ENCODE results near the gene ADARB2. TPM values are rescaled to one million over a fixed set of nuclear protein-coding genes. Genes with fewer than 3 reads are reported as not detected.

Gene ADARB2
- polyA plus RNA-seq, 1 of the 3 experiments (the other 2 are of a cell fraction), result not detected

GRCh38 chr10:1424648-1425047, 312.7 kb downstream of the ADARB2 start (continued):
- no peak for TF ChIP-seq ZBTB33 (IDR thresholded peaks at IDR 0.05; ENCODE audit: borderline replicate concordance, low read depth)
- TF ChIP-seq USF2 (IDR thresholded peaks at IDR 0.05; ENCODE audit: borderline replicate concordance, low read depth, low read length), result no peak
- TF ChIP-seq MAX (IDR thresholded peaks at IDR 0.05; ENCODE audit: low read depth), result no peak
- TF ChIP-seq EZH2phosphoT487 (IDR thresholded peaks at IDR 0.05; ENCODE audit: borderline replicate concordance, low read depth), result no peak

DNA sequence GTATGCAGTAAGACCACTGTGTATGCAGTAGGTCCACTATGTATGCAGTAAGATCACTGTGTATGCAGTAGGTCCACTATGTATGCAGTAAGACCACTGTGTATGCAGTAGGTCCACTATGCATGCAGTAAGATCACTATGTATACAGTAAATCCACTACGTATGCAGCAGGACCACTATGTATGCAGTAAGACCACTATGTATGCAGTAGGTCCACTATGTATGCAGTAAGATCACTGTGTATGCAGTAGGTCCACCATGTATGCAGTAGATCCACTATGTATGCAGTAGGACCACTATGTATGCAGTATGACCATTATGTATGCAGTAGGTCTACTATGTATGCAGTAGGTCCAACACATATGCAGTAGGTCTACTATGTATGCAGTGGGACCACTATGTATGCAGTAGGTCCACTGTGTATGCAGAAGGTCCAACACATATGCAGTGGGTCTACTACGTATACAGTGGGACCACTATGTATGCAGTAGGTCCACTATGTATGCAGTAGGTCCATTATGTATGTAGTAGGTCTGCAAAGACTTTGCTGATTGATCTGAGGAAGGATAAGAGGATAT, 313.6 kb downstream of the ADARB2 start:
- TF ChIP-seq CHD2 (IDR thresholded peaks at IDR 0.05; ENCODE audit: low read length, partially characterized antibody) (no peak), EZH2phosphoT487 (IDR thresholded peaks at IDR 0.05; ENCODE audit: borderline replicate concordance, low read depth) (no peak), REST (IDR thresholded peaks at IDR 0.05; ENCODE audit: low read depth, low read length) (no peak), TEAD4 (IDR thresholded peaks at IDR 0.05; ENCODE audit: borderline replicate concordance, insufficient read depth) (no peak), RAD21 (IDR thresholded peaks at IDR 0.05; ENCODE audit: low read length) (no peak), POLR2AphosphoS5 (IDR thresholded peaks at IDR 0.05; ENCODE audit: low read depth, low read length) (no peak), EP300 (IDR thresholded peaks at IDR 0.05; ENCODE audit: borderline replicate concordance in 1 of 2, low read depth in 1 of 2, low read length in 1 of 2) (no peak), CTCF (IDR thresholded peaks at IDR 0.05) (no peak), TCF12 (IDR thresholded peaks at IDR 0.05) (no peak)
- TF ChIP-seq, protein P1, sequence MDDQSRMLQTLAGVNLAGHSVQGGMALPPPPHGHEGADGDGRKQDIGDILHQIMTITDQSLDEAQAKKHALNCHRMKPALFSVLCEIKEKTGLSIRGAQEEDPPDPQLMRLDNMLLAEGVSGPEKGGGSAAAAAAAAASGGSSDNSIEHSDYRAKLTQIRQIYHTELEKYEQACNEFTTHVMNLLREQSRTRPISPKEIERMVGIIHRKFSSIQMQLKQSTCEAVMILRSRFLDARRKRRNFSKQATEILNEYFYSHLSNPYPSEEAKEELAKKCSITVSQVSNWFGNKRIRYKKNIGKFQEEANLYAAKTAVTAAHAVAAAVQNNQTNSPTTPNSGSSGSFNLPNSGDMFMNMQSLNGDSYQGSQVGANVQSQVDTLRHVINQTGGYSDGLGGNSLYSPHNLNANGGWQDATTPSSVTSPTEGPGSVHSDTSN (IDR thresholded peaks at IDR 0.05), result no peak
- no peaks in the 10 kb centered on the region for H3K9me3 ChIP-seq
- POLR2A ChIA-PET, result no interaction called here
- H3K4me2 ChIP-seq, result no peak overlapping the region
- no peaks in the 10 kb centered on the region for H3K27me3 ChIP-seq (ENCODE audit: insufficient read depth)
- no peaks in the 10 kb centered on the region for H3K79me2 ChIP-seq (ENCODE audit: insufficient read depth)
- no peak for DNase-seq
- H3K4me1 ChIP-seq (ENCODE audit: control insufficient read depth in 1 of 2, insufficient read depth in 2 of 2, low read depth in 1 of 2, low read length in 1 of 2), result peaks cover 0 to 5% of the 10 kb centered on the region in 2 experiments; a peak in 2 of 4 replicates
- no peaks in the 10 kb centered on the region for H3K9me2 ChIP-seq
- H3K9ac ChIP-seq, result no peak overlapping the region
- H3K4me3 ChIP-seq (ENCODE audit: low read depth in 2 of 2, low read length in 1 of 2), result no peak overlapping the region
- H3F3A ChIP-seq (replicated peaks; ENCODE audit: insufficient read depth), result no peaks in the 10 kb centered on the region
- CTCF ChIA-PET, result no interaction called here
- no peak overlapping the region for H2AFZ ChIP-seq (ENCODE audit: low read depth)
- no peaks in the 10 kb centered on the region for H3K36me3 ChIP-seq (replicated peaks in 1 of 2; ENCODE audit: control insufficient read depth in 1 of 2, insufficient read depth in 2 of 2, low read length in 1 of 2)
- H3K27ac ChIP-seq (ENCODE audit: low read depth in 2 of 2, low read length in 1 of 2), result no peak overlapping the region
- H4K20me1 ChIP-seq (ENCODE audit: insufficient read depth), result no peaks in the 10 kb centered on the region
- WGBS (ENCODE audit: low lambda C conversion rate), result 46% methylated on average over 2 of the region's 2 CpGs
